Prostate gland (tissue), 2 donors: ENCODE results near the gene TMEM59. TPM values are rescaled to one million over a fixed set of nuclear protein-coding genes. Genes with fewer than 3 reads are reported as not detected.

Experiments used
- DNase-seq: peaks from one replicate; pipeline ENCODE4 v3.0.0-alpha.2; 2019; ENCODE audit warnings: low spot score
- H3K27ac ChIP-seq, 2 donors: fragments of 200-600 bp; sonication (generic); 2 replicates each; pipeline ENCODE4 v1.5.1; 2017 to 2019
- H3K27me3 ChIP-seq: fragments of 200-600 bp; sonication (generic); replicated peaks from 2 replicates; pipeline ENCODE4 v1.5.1; 2019; ENCODE audit not compliant: insufficient read depth
- H3K36me3 ChIP-seq, 2 donors: fragments of 200-600 bp; sonication (generic); 1 replicate in 1 of 2; 2 replicates in 1 of 2; pipeline versions ENCODE4 v1.5.1 to v1.8.1; 2017 to 2019
- H3K4me1 ChIP-seq: fragments of 200-600 bp; sonication (generic); replicated peaks from 2 replicates; pipeline ENCODE4 v1.5.1; 2019
- H3K4me3 ChIP-seq, 2 donors: fragments of 200-600 bp; sonication (generic); 2 replicates each; pipeline ENCODE4 v1.5.1; 2017 to 2019
- H3K9me3 ChIP-seq: fragments of 200-600 bp; sonication (generic); 2 replicates; pipeline ENCODE4 v1.5.1; 2017
- CTCF ChIP-seq, 4 experiments: fragments of 200-600 bp in 2 of 4; fragments of 450-650 bp in 2 of 4; sonication (generic) in 2 of 4; IDR thresholded peaks; 1 replicate in 3 of 4; 2 replicates in 1 of 4; pipeline ENCODE4 v1.5.1; 2016 to 2019; ENCODE audit warnings: antibody characterized with exemption in 4 of 4, mild to moderate bottlenecking in 2 of 4, moderate library complexity in 2 of 4
- POLR2A ChIP-seq: fragments of 450-650 bp; IDR thresholded peaks from one replicate; pipeline ENCODE4 v1.6.1; 2016; ENCODE audit warnings: antibody characterized with exemption, mild to moderate bottlenecking
- POLR2AphosphoS5 ChIP-seq: sonication (generic); formaldehyde crosslinking; IDR thresholded peaks from one replicate; pipeline ENCODE4 v1.6.1; 2017; ENCODE audit warnings: antibody characterized with exemption
- WGBS: methylation state at CpG from one replicate; pipeline ENCODE4 v1.1.5; 2018; 5-methylcytosine and 5-hydroxymethylcytosine counted together
- intact Hi-C: fragments of 100-400 bp; cut with DNase I; formaldehyde crosslinking; loops from one replicate; pipeline ENCODE4 v1.14.2; 2022
- total RNA-seq, 2 donors: library from RNA; depleted of rRNA; stranded (reverse); fragments of >200 nt; gene quantifications; one replicate each; pipeline ENCODE4 v1.1.0, GENCODE V29; 2016

The TMEM59 gene
- 100 to 1,000 TPM; 394 to 817 TPM for total RNA-seq

- Histone ChIP-seq H3K36me3 (no peaks in the 10 kb centered on the region), H3K27ac (peak within 1 kb of the TSS; percentile 93 to 96), H3K9me3 (no peaks in the 10 kb centered on the region), H3K27me3 (no peaks in the 10 kb centered on the region), H3K4me1 (peaks cover 1% of the 10 kb centered on the region), H3K4me3 (peak within 1 kb of the TSS; percentile 68 to 92)
- DNase-seq, result peak; percentile 99
- under 1% methylated on average over 55 of the region's 59 CpGs for WGBS
- TF ChIP-seq CTCF (IDR thresholded peaks at IDR 0.05) (peak in 1 of 4 experiments; percentile 35), POLR2AphosphoS5 (peak; percentile 98), POLR2A (peak; percentile 90)
- intact Hi-C loops, result loop anchor here (2.0 to 5.0 kb wide), 3 partner anchors 71 to 709 kb away; partner anchors contain the start of genes LRRC42 and PARS2
These were observed at the start of gene TMEM59, which contains the start of gene TCEANC2 for GRCh38 chr1:54052934-54053744. Gene TMEM59, minus strand, starts transcription at chr1:54053204. Its CDS starts 16 bp downstream, at chr1:54053188. Gene TCEANC2, plus strand, starts transcription at chr1:54053608. Its CDS starts 815 bp downstream, at chr1:54054423.

GRCh38 chr1:54100500-54100899 lies 47.5 kb upstream of the TMEM59 start:
- intact Hi-C loops, result no loop called here
- no peak for TF ChIP-seq POLR2A
- TF ChIP-seq POLR2AphosphoS5, result no peak
- no peak for TF ChIP-seq CTCF (IDR thresholded peaks at IDR 0.05)
- Histone ChIP-seq H3K9me3 (no peaks in the 10 kb centered on the region), H3K36me3 (no peaks in the 10 kb centered on the region), H3K27ac (no peak overlapping the region), H3K27me3 (no peaks in the 10 kb centered on the region), H3K4me1 (no peaks in the 10 kb centered on the region), H3K4me3 (no peak overlapping the region)
- 68% methylated on average over 2 of the region's 2 CpGs for WGBS
- no peak for DNase-seq

GRCh38 chr1:54099061-54099610 lies 46.1 kb upstream of the TMEM59 start:
- intact Hi-C loops, result no loop called here
- DNase-seq, result no peak
- no peak overlapping the region for H3K27ac ChIP-seq
- no peak for TF ChIP-seq CTCF (IDR thresholded peaks at IDR 0.05)
- TF ChIP-seq POLR2AphosphoS5, result no peak
- no peak for TF ChIP-seq POLR2A
- H3K36me3 ChIP-seq, result no peaks in the 10 kb centered on the region
- no peaks in the 10 kb centered on the region for H3K27me3 ChIP-seq
- 78% methylated on average over 6 of the region's 6 CpGs for WGBS
- no peak overlapping the region for H3K4me3 ChIP-seq
- no peaks in the 10 kb centered on the region for H3K4me1 ChIP-seq
- H3K9me3 ChIP-seq, result no peaks in the 10 kb centered on the region

- Histone ChIP-seq H3K9me3 (no peaks in the 10 kb centered on the region), H3K4me1 (no peaks in the 10 kb centered on the region), H3K4me3 (no peak overlapping the region), H3K27ac (no peak overlapping the region), H3K36me3 (no peaks in the 10 kb centered on the region), H3K27me3 (no peaks in the 10 kb centered on the region)
- TF ChIP-seq POLR2A (no peak), POLR2AphosphoS5 (no peak), CTCF (IDR thresholded peaks at IDR 0.05) (no peak)
- WGBS, result 70% methylated on average over 7 of the region's 7 CpGs
- intact Hi-C loops, result no loop called here
- DNase-seq, result no peak
These were observed 43.9 kb upstream of the TMEM59 start for GRCh38 chr1:54096877-54097240.
